Measurements from ENCODE around the gene MON1A. TPM values are rescaled to one million over a fixed set of nuclear protein-coding genes. Genes with fewer than 3 reads are reported as not detected.

MON1A gene
- total RNA-seq, 1 donor from 2014 or later, result 18.1 TPM

DNA sequence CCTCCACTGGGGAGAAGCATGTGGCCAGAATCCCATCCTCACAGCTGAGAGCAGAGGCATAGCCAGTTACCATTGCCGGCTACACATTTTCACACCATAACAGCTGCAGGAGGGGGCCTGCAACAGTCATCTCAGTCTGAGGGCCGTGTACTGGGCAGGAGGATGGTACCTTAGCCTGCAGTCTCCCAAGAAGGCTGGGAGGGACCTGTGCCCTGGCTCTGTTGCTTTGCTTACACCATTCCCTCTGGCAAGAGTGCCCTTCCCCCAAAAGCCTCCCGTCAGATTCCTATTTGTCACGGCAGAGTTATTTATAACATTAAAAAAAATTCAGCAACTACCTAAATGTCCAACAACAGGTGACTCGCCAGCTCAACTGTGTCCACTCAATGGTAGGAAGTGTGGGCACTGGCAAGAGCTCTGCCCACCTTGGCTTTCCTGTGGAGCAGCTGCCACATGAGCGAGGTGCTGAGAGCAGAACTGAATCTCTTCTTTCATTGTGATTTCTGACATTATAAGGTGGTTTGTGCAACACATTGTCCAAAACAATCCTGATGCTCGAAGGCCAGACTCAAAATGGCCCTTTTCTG lies 64.3 kb downstream of the MON1A start:
- H3K4me3 ChIP-seq (ENCODE audit: low read depth, low read length), result no peak overlapping the region
- peaks cover 58% of the 10 kb centered on the region for H3K27me3 ChIP-seq (ENCODE audit: control insufficient read depth, insufficient read depth, low read length)
- no peak for DNase-seq (ENCODE audit: low read depth)
- TF ChIP-seq, protein P1, sequence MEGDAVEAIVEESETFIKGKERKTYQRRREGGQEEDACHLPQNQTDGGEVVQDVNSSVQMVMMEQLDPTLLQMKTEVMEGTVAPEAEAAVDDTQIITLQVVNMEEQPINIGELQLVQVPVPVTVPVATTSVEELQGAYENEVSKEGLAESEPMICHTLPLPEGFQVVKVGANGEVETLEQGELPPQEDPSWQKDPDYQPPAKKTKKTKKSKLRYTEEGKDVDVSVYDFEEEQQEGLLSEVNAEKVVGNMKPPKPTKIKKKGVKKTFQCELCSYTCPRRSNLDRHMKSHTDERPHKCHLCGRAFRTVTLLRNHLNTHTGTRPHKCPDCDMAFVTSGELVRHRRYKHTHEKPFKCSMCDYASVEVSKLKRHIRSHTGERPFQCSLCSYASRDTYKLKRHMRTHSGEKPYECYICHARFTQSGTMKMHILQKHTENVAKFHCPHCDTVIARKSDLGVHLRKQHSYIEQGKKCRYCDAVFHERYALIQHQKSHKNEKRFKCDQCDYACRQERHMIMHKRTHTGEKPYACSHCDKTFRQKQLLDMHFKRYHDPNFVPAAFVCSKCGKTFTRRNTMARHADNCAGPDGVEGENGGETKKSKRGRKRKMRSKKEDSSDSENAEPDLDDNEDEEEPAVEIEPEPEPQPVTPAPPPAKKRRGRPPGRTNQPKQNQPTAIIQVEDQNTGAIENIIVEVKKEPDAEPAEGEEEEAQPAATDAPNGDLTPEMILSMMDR (IDR thresholded peaks at IDR 0.05; ENCODE audit: insufficient read depth, low read length, poor library complexity, severe bottlenecking), result no peak
- no peaks in the 10 kb centered on the region for H3K36me3 ChIP-seq (ENCODE audit: control insufficient read depth, insufficient read depth, low read length)

DNA sequence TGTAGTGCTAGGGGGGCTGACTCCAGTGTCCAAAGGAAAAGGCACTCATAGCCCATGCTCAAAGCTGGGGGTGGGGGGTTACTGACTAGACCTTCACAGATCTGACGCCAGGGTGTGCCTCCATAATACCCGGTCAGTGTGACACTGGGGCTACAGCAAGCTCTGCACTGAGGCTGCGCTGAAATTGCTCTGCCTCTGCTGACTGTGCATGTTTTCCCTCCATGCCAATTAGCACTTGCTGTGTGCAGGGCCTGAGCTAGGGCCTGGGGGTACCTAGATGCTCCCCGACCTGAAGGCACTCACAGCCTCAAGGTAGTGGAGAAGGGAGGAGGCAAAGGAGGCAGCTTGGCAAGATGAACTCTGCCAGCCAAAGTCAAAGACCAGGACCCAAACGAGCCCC lies 65.1 kb downstream of the MON1A start:
- H3K4me3 ChIP-seq (ENCODE audit: low read depth, low read length), result no peak overlapping the region
- TF ChIP-seq, protein P1 (IDR thresholded peaks at IDR 0.05; ENCODE audit: insufficient read depth, low read length, poor library complexity, severe bottlenecking), result no peak
- no peak for DNase-seq (ENCODE audit: low read depth)
- H3K27me3 ChIP-seq (ENCODE audit: control insufficient read depth, insufficient read depth, low read length), result peaks cover 50% of the 10 kb centered on the region
- H3K36me3 ChIP-seq (ENCODE audit: control insufficient read depth, insufficient read depth, low read length), result no peaks in the 10 kb centered on the region

DNA sequence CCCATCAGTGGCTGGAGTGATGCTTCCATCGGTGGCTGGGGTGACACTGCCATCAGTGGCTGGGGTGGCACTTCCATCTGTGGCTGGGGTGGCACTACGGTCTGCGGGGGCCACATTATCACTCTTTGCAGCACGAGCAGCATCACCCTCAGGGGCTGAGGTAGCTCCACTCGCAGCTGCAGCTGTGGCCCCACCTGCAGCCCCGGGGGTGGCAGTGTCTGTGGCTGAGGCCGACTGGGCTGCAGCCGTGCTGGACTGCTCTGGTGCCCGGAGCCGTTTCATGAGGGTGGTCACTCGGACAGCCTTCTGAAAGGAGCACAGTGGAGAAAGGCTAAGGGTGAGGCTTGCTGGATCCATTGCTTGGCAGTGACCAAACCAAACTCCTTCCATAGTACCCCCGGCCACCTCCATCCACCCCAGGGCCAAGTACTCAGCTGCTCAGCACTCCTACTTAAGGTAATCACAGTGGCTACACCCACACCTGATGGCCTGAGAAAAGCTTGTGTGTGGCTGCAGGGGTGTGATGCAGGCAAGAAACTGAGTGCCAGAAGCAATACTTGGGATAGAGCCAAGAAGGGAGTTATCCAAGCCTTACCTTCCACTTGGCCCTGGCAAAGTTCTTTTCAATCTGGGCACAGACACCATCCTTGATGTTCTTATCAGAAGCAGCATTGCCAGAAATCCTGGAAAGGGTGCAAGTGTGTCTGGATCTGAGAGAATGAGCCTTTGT lies 69.9 kb downstream of the MON1A start:
- no peak for DNase-seq (ENCODE audit: low read depth)
- H3K27me3 ChIP-seq (ENCODE audit: control insufficient read depth, insufficient read depth, low read length), result peaks cover 14% of the 10 kb centered on the region
- H3K4me3 ChIP-seq (ENCODE audit: low read depth, low read length), result no peak overlapping the region
- no peaks in the 10 kb centered on the region for H3K36me3 ChIP-seq (ENCODE audit: control insufficient read depth, insufficient read depth, low read length)
- TF ChIP-seq, protein P1 (IDR thresholded peaks at IDR 0.05; ENCODE audit: insufficient read depth, low read length, poor library complexity, severe bottlenecking), result no peak

Other genes starting within 250 kb of the MON1A start
- gene MST1, start 240.3 kb downstream of the MON1A start, total RNA-seq, result 12.4 and 21.6 TPM in 2 replicates
- 30.0 and 30.8 TPM in 2 replicates for gene RNF123, start 240.3 kb downstream of the MON1A start, total RNA-seq
- gene AMIGO3, start 210.1 kb downstream of the MON1A start, total RNA-seq, result 2.9 TPM in 1 of 2 replicates, not detected in the other
- 44.0 and 53.2 TPM in 2 replicates for gene GMPPB, start 205.9 kb downstream of the MON1A start, total RNA-seq
- 37.7 and 39.8 TPM in 2 replicates for gene IP6K1, start 143.3 kb downstream of the MON1A start, total RNA-seq
- not detected in 2 replicates for gene CDHR4, start 129.9 kb downstream of the MON1A start, total RNA-seq
- gene INKA1, start 126.5 kb downstream of the MON1A start, total RNA-seq, result not detected in 2 replicates
- gene UBA7, start 115.9 kb downstream of the MON1A start, total RNA-seq, result 6.3 and 11.8 TPM in 2 replicates
- gene TRAIP, start 73.2 kb downstream of the MON1A start, total RNA-seq, result 4.2 and 5.4 TPM in 2 replicates
- gene CAMKV, start 59.9 kb downstream of the MON1A start, total RNA-seq, result not detected in 2 replicates
- 6.5 and 8.2 TPM in 2 replicates for gene MST1R, start 25.9 kb downstream of the MON1A start, total RNA-seq
- gene RBM6, start 10.3 kb upstream of the MON1A start, total RNA-seq, result 35.9 and 41.5 TPM in 2 replicates
- 84.5 and 94.1 TPM in 2 replicates for gene RBM5, start 159.1 kb upstream of the MON1A start, total RNA-seq
- 79.8 and 85.4 TPM in 2 replicates for gene SEMA3F, start 225.5 kb upstream of the MON1A start, total RNA-seq